SK-N-MC (cell line): ENCODE results near the gene CENPO.
A peak's percentile ranks its signal among the peaks of the same experiment; 100 is the strongest.

Experiments
- DNase-seq: peaks from one replicate; pipeline ENCODE4 v3.0.0-alpha.2; 2011; ENCODE audit warnings: low read depth, low spot score
- H3K27ac ChIP-seq: fragments of 200-600 bp; sonication (generic); 2 replicates; pipeline ENCODE4 v1.5.1; 2016; ENCODE audit warnings: mixed run types
- H3K36me3 ChIP-seq: fragments of 200-600 bp; sonication (generic); 2 replicates; pipeline ENCODE4 v1.6.1; 2017; ENCODE audit warnings: antibody characterized with exemption, low read length, mixed read lengths; ENCODE audit not compliant: insufficient read depth
- H3K4me3 ChIP-seq: fragments of 200-600 bp; sonication (generic); 2 replicates; pipeline ENCODE4 v1.5.1; 2016
- H3K9ac ChIP-seq: fragments of 200-600 bp; sonication (generic); 2 replicates; pipeline ENCODE4 v1.8.0; 2017; ENCODE audit warnings: mixed run types, mixed read lengths; ENCODE audit not compliant: insufficient read length
- H3K9me3 ChIP-seq: fragments of 200-600 bp; sonication (generic); 2 replicates; pipeline ENCODE4 v1.6.1; 2017; ENCODE audit warnings: low read depth, mild to moderate bottlenecking, antibody characterized with exemption, low read length, moderate library complexity, mixed read lengths
- EZH2 ChIP-seq: fragments of 200-600 bp; sonication (generic); IDR thresholded peaks from one replicate; pipeline ENCODE4 v1.6.1; 2017; ENCODE audit warnings: antibody characterized with exemption
- FOXP2 ChIP-seq: optimal IDR thresholded peaks from 2 replicates; pipeline ENCODE3; 2011; ENCODE audit warnings: mild to moderate bottlenecking, moderate library complexity; ENCODE audit not compliant: insufficient read depth; ENCODE audit errors: extremely low read length, control extremely low read depth
- POLR2AphosphoS5 ChIP-seq: IDR thresholded peaks from 2 replicates; pipeline ENCODE4 v1.6.1; 2012; ENCODE audit warnings: mild to moderate bottlenecking, low read depth, low read length, borderline replicate concordance

CENPO gene

DNA sequence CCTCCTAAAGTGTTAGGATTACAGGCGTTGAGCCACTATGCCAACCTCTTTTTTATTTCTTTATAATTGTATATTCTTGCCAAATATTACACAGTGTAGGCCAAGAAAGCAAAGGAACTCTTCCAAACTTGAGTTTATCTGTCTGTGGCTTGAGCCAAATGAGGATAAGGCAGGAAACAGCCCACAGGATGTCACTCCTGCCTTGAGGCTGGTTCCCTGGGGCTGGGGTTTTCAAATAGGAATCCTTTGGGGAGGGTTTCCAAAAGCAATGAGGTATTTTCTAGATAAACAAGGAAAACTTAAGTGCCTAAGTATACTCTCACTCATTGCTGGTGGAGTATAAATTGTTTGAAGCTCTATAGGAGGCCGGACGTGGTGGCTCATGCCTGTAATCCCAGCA lies 70.4 kb downstream of the CENPO start:
- TF ChIP-seq EZH2 (no peak), FOXP2 (no peak), POLR2AphosphoS5 (no peak)
- no peak for DNase-seq
- H3K9ac ChIP-seq = no peak overlapping the region
- H3K27ac ChIP-seq = no peak overlapping the region
- H3K9me3 ChIP-seq = no peaks in the 10 kb centered on the region
- no peak overlapping the region for H3K4me3 ChIP-seq
- no peaks in the 10 kb centered on the region for H3K36me3 ChIP-seq

DNA sequence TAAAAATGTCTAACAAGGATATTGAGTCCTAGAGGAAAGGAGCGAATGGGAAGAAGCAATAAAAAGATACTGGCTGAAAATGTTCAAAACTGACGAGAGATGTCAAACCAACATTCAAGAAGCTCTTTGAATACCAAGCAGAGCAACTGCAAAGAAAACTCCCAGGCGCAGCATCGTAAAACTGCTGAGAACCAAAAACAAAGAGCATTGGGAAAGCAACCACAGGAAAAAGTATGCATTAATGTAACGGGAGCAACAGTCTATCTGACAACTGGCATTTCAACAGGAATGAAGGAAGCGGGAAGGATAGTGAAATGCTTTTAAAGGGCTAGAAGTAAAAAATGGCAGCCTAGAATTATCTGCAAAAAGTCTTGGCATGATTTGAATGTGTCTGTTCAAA lies 73.7 kb downstream of the CENPO start:
- TF ChIP-seq FOXP2 (no peak), POLR2AphosphoS5 (no peak), EZH2 (no peak)
- H3K4me3 ChIP-seq = 0 out of 2 replicates have a peak overlapping the region, but pooled peaks have one; percentile 6
- H3K36me3 ChIP-seq = no peaks in the 10 kb centered on the region
- no peaks in the 10 kb centered on the region for H3K9me3 ChIP-seq
- no peak overlapping the region for H3K9ac ChIP-seq
- 0 out of 2 replicates have a peak overlapping the region, but pooled peaks have one; percentile 55 for H3K27ac ChIP-seq
- no peak for DNase-seq

DNA sequence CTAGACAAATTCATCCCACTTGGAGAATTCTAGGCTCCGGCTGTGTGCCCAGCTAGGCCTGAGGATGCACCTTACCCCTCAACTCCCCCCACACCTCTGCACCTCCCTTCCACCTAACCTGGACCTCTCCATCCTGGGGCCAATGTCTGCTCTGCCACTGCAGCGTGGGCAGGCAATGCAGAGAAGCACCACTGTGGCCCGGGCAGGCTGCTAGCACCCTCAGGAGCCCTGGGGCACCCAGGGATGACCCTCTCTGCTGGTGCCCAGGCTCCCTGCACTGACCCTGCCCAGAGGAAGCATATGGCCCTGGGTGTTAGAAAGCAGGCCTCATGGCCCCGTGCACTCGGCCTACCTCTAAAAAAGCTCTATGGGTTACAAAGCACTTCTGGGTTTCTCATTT lies 77.2 kb downstream of the CENPO start:
- Histone ChIP-seq H3K9ac (no peak overlapping the region), H3K9me3 (no peaks in the 10 kb centered on the region), H3K36me3 (no peaks in the 10 kb centered on the region), H3K4me3 (no peak overlapping the region), H3K27ac (no peak overlapping the region)
- TF ChIP-seq FOXP2 (no peak), POLR2AphosphoS5 (no peak), EZH2 (no peak)
- no peak for DNase-seq

DNA sequence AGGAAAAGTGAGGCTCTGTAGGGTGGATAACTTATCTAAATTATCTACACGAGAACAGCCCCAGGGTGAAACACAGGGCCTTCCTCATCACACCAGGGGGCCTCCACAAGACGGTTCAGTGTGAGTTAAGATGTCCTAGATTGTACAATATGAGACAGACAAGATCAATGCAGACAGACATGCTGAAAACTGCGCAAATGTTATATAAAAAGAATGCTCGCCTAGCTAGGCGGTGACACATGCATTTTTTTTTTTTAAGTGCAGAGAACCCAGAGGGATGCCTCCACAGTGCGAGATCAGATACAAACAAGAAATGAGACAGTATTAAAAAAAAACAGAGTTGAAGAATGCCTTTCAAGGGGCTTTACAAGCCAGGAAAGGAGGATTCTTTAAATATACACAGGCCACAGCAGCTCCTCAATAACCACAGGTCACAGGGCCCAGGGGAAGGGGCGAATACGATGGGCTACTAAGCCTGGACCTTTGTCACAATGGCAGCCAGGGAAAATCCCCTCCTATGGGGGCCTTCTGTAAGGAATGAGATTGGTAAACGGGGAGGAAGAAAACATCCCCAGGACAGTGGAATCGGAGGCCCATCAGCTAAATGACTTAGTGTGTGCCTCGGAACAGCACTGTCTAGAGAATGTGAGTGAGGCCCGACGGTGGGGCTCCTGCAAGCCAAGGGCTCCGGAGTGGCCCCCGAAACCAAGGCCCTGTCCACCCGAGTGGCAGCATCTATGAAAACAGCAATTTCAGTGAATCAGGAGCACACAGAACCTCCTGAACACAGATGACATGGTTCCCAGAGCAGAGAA lies 77.9 kb downstream of the CENPO start:
- H3K4me3 ChIP-seq = no peak overlapping the region
- TF ChIP-seq POLR2AphosphoS5 (no peak), FOXP2 (no peak), EZH2 (no peak)

DNA sequence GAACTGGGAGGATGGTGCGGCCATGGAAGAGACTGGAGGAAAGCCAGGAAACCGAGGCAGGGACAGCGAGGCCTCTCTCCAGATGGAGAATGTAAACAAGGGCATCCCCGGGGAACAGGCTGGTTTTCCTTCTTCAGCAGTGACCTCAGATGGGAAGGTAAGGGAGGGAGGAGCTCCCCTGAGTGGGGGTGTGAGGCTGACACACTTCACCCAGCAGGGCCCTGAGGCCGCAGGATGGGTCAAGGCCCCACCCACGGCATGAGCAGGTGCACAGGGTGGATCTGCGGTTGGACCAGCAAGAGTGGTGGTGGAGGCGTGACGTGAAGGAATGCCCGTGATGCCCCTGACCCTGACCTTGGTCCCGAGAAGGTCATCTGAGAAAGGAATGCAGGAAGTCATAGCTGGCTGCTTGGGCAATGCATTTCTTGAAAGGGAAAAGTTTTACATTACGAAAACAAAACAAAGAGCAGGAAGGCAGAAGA lies 78.7 kb downstream of the CENPO start:
- DNase-seq = no peak
- Histone ChIP-seq H3K36me3 (no peaks in the 10 kb centered on the region), H3K4me3 (no peak overlapping the region), H3K27ac (no peak overlapping the region), H3K9ac (no peak overlapping the region), H3K9me3 (no peaks in the 10 kb centered on the region)
- TF ChIP-seq POLR2AphosphoS5 (no peak), FOXP2 (no peak), EZH2 (no peak)

More for the DNA sequence above, 77.9 kb downstream of the CENPO start:
- 0 out of 2 replicates have a peak overlapping the region, but pooled peaks have one; percentile 19 for H3K27ac ChIP-seq
- DNase-seq = no peak
- H3K36me3 ChIP-seq = no peaks in the 10 kb centered on the region
- no peaks in the 10 kb centered on the region for H3K9me3 ChIP-seq
- no peak overlapping the region for H3K9ac ChIP-seq
